HG02973 (cell line): ENCODE data around the gene TMEM63C.
"Not testable (repeated sequence)": the region's sequence is repeated elsewhere in the genome, so short reads cannot be mapped to it uniquely, and the experiment has no call there.

ENCODE experiments used
- ATAC-seq: cut with Tn5 transposase; IDR thresholded peaks from one replicate; pipeline ENCODE4 v1.9.1; 2021; ENCODE audit warnings: moderate library complexity; ENCODE audit not compliant: unreplicated experiment

The TMEM63C gene

DNA sequence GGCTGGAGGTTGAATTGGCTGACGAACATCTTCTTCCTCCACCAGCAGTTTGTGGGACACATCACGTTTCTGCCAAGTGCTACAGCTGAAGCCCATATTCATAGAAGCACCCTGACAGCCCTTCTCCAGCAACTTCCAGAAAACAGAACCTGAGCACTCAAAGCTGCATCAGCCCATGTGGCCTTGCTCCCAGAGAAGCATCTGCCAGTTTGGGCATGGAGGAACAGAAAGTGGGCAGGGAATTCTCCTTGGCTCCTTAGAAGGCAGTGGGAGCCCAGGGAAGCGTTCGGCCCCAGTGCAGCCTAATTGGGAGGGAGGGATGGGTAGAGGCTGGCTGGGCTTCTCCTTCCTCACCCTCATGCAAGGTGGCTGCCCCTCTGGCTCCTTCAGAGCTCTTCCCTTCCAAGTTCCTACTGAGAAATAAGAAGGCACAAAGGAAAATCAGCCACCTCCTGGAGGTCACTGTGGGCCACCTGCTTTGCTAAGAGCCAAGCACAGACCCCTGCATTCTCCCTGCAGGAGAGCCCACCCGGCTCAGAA, 93.5 kb downstream of the TMEM63C start:
- no peak for ATAC-seq

DNA sequence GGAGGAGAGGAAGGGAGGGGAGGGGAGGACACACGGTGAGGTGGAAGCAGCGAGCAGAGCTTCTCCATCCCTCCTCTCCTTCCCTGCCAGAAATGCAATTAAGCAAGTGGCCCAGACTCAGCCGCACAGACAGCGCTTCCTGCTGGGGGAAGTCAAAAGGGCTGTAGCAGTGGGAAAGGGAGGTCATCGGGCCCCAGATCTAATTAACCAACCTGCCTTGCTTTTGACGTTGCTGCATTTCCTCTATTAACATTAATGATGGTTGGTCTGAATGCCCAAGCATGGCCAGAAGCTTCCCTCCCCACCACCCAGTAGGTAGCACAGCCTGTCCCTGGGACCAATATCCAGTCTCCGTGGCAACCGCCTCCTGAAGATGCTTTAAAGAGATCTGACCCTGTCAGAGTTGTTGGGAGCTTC, 94.0 kb downstream of the TMEM63C start:
- no peak for ATAC-seq

DNA sequence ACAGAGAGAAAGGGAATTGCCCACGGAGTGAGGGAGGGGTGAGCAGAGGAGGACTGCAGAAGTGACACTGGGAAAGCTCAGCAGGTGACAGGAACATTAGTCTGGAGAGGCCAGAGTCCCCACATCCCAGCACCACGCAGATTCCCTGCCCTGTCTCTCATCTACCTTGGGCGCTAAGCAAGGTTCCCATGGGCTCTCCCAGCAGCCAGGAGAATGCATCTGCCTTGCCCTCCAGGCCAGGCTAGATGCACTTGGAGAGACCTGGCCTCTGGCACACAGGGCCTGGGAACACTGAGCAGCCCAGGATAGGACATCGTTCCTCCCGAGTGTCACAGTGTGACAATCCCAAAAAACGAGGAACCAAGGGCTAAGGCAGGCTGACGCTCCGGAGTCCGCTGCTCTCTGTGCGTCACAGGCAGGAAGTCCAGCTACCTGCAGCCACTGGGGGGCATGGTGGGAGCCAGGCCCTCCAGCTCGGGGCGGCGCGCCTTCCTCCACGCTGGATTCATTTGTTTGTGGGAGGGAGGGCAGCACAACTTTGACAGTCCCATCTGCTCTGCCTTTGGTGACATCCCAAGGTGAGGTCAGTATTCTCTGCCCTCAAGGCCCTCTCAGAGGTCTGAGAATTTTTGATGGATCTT, 94.8 kb downstream of the TMEM63C start:
- ATAC-seq: no peak

DNA sequence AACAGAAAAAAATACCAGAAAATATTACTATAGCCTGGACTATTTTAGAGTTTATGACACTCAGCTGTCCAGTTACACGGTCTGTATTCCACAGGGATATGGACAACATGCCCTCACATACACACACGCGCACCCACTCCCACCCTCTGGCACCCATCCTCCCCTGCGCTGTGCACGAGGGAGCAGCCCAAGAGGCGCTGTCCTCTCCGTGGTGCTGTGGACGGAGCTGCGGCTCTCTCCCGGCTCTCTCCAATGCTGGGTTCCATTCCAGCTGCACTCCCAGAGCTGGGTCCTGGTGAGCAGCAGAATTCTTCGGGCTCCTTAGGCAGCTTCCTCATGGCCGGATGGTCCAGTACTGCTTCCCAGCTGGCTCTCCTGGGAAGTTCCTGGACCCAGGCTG, 95.4 kb downstream of the TMEM63C start:
- no peak for ATAC-seq

DNA sequence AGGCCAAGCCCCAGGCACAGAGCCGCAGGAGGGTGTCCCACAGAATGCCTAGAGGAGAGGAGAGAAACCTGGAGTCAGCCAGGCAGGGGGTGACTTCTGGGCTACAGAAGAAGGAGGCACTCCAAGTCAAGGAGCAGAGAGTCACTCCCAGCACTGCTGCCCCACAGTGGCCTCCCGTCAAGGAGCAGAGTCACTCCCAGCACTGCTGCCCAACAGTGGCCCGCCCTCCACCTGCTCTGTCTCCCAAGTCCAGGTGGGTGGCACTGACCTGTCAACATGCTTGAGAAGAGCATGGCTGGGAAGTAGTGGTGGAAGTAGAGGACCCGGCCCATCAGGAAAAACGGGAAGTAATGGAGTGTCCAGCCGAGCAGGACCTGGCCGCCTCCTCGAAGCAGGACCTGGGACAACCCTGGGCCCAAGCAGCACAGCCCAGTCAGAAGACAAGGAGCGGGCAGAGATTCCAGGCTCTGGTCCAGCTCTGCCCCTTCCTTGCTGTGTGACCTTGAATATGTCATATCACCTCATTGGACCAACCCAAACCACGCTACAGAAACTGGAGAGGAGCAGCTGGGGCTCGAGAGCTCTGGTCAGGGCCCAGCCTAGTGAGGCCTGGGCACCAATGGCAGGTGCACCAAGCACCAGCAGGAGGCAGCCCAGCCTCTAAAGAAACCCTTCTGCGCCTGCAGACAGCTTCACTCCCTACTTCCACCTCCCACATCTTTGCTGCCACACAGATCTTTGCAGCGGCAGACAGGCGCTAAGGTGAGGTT, 97.0 kb downstream of the TMEM63C start:
- no peak for ATAC-seq

DNA sequence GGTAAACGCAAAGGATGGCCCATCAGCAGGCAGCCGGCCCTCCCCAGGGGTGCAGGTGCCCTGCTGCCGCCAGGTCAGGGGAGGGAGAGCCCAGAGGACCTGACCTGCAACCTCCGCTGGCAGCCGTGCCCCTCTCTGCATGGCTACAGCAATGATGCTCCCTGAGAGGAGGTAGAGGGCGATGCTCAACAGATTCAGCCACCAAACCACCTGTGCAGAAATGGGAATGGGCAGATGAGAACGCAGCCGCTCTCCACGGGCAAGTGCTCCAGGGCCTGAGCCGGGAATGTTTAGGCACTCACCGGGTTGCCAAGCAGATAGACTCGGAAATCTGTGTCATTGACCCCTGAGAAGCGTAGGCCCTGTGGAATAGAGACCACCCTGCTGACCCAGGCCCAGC, 98.1 kb downstream of the TMEM63C start:
- ATAC-seq: no peak

DNA sequence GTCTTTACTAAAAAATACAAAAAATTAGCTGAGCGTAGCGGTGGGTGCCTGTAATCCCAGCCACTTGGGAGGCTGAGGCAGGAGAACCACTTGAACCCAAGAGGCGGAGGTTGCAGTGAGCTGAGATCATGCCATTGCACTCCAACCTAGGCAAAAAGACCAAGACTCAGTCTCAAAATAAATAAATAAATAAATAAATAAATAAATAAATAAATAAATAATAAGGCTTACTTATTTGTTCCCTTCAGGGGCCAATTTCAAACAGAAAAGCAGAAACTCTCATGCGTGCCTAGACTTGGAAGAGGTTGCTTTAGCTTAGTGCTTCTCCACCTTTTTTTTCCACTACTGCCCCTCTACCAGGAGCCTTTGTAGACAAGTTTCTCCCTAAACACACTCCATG, 99.3 kb downstream of the TMEM63C start:
- ATAC-seq: not testable (repeated sequence)

DNA sequence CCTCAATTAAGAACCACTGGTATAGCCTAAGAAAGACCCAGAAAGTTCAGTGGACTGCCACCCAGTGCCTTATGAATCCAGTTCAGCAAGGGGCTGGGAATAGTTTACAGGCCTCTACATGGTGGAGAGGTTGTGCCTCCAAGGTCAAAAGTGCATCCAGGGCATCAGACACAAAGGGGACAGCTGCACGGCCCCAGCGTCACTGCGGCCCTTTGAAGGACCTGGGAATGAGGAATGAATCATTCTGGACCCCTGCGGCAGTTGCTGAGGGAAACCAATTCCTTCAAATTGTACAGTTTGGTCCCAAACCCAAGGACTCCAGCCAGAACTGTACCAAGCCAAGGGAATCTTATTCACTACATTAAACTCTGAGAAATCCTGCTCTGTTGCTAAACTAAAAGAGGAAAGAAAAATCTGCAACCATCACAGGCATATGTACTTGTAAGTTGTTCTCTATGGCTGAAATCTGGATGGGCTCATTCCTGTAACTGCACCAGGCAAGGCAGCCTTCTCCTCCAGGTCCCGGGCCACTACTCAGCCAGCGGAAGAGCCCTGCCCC, 100.3 kb downstream of the TMEM63C start:
- no peak for ATAC-seq

DNA sequence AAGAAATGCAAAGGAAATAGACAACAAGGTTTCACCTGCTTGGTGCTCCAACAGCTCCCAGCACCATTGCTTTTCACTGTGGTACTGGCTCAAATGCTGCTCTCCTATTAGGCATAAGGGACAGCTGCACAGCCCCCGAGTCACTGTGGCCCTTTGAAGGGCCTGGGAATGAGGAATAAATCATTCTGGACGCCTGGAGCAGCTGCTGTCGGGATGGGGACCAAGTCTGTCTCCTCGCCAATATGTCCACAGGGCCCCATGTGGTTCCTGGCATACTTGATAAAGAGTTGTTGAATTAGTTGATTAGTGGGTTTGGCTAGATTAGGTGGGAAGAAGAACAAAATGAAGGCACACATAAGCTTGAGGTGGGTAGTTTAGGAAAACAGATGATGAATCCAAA, 102.5 kb downstream of the TMEM63C start:
- ATAC-seq: no peak

DNA sequence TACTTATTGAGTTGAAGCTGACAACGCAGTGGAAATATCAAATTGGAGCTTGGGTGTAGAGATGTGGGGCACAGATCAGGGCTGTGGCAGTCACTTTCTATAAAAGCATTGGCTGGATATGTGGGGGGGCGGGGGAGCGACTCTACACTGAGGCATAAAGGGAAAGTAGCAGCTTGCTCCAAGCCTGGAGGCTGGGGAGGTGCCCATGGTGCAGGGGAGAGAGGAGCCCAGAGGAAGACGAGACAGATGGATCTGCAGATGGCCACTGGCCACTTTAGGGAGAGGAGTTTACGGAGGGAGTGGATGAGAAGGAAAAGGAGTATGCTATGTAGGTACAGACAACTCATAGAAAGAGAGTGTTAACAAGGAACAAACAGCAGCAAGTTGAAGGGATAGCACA, 102.9 kb downstream of the TMEM63C start:
- no peak for ATAC-seq

DNA sequence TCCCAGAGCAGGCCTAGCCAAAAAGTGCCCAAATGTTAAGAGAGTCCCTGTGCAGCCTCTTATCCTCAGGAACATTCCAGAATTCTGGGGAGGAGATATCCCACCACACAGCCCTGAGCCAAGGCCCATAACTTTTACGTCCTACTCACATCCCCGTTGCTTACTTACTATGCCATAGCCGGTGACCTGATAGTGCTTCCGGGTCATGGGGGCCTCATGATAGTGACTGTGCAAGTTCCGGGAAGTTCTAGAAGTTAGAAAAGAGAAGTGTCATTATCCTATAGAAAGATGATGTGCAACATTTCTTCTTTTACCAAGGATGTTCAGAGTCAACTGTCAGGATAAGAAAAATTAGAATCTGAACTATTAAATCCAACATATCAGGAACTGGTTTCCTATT, 105.0 kb downstream of the TMEM63C start:
- ATAC-seq: no peak

DNA sequence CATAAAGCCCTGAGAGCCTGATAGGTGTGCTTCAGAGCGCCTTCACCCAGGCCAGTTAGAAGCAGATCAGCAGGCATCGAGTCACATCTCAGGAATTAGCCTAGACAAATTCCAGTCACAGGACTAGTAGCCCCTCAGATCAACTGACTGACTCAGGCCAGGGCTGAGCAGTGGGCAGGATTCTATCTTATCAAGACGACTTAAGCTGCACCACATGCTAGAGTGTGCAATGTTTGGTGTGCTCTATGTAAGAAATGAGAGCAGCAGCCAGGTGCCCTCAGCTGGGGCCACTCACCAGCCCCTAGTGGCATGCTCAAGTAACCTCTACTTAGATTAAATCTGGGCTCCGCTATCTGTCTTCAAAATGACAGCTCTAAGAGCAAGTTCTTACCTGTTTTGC, 109.1 kb downstream of the TMEM63C start:
- ATAC-seq: no peak

DNA sequence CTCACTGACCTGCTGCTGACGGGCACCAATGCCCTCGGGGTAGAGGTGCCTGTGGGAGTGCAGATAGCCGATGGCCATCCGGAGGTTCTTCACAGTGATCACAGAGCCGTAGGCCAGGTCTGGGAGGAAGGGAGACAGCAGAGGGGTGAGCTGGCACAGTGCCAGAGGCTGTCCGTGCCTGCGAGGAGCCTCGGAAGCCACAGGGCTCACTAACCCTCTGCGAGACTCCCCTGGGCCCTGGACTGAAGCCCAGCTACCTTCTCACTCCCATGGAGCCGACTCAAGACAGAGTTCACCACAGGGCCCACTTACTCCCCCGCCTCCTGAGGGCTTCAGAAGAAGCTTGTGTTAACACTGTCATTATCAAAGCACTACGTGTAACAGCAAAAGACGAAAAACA, 114.6 kb downstream of the TMEM63C start:
- no peak for ATAC-seq

DNA sequence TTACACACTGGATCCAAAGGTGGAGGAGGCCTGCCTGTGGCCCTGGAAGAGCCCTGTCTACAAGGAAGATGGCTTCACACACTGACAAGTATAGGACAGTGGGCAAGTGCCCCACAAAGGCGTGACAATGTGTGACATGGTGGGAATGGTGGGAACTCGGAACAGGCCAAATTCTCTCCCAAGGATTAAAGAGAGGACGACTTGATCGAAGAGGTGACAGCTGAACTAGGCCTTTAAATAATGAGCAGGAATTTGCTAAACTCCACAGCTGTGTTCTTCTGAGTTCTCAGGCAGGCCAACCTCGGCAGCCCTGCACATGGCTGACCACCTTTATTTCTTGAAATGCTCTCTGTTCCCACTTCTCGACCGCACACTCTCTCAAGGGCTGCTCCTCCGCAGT, 115.3 kb downstream of the TMEM63C start:
- no peak for ATAC-seq

DNA sequence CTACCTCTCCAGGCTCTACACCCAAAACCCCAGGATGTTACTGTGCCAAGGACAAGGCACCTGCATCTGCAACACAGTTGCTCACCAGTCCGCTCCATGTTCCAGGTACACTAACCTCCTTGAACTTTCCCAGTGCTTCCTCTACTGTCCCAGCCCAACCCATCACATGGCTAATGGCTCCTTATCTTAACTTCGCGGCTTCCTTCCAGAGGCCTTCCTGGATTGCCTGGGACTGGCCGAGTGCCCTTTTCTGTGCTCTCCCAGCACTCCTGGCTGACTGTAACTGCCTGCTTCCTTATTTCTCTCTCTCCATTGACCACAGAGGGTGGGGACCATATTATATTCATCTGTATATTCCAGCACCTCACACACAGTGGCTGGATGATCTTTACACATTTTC, 118.2 kb downstream of the TMEM63C start:
- ATAC-seq: no peak

DNA sequence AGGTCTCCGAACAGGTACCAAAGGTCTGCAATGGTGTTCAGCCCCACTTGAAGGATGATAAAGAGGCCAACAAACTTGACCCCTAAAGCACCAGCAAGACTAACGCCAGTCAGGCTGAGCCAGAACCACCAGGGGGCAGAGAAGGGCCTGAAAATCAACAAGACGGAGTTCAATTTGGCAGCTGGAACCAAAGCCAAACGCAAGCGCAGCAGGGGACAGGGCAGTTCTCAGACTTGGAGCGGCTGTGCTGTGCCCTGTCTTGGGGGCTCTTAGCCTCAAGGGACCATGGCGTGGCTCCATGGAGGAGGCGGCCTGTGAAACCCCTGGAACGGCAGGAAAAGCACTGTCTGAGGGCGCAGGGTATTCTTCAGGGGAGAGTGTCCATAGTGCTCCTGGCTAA, 119.5 kb downstream of the TMEM63C start:
- ATAC-seq: no peak

DNA sequence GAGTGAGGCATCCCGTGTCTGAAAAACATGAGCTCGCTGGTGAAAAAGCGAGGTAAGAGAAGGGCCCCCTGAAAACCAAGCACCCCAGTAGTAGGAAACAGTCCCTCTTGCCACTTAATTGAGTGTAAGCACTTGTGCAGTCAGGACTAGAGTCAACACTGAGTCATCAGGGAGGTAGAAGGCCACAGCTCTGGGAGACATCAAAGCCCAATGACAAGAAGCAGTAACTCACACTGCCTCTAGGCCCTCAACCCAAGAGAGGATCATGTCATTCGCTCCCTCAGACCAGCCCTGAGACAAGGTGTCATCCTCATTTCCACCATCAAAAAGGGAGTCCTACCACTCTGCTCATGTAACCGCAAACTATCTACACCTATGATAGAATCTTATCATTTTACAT, 121.3 kb downstream of the TMEM63C start:
- ATAC-seq: no peak

DNA sequence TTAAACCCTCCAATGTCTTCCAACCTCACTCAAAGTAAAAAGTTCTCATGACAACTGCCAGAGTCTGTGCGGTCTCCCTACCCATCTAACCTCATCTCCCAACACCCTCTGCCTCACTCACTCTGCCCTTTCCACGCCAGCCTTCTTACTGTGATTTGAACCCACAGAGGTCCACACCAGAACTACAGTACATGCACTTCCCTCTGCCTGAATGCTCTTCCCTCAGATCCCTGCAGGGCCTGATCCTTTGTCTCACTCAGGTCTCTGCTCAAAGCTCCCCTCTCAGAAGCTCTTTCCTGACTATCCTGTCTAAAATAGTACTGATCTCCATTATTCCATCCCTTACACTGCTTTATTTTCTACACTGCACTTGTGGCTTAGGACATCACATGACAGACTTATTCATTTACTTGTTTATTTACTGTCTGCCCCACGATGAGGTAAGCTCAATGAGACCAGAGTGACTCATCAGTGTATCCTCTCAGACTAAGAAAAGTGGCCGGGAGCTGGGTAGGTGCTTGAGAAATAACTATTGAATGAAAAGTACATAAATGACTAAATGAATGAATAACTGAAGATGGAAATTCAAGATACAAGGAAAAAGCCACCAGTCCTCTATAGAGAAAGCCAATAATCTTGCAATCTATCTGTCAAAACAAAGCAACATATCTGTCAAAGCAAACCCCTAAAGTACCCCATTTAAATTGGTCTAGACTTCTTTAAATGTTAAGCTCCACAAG, 122.0 kb downstream of the TMEM63C start:
- ATAC-seq: no peak

DNA sequence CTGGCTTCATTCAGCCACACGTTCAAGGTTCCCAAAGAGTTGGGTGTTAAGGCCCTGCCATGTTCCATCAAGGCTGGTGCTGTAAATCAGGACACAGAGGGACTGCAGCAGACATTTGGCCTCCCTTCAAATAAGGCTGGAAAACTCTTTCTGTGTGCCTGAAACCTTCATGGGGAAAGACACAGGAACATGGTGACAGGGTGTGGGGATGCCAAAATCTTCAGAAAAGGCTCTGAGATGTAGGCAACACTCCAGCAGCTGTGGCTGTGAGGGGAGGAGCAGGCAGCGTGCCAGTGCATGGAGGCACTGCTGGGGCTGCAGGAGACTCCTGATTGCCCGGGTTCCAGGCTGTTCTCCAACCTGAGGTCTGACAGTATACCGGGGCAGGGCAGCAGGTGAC, 124.1 kb downstream of the TMEM63C start:
- ATAC-seq: no peak

DNA sequence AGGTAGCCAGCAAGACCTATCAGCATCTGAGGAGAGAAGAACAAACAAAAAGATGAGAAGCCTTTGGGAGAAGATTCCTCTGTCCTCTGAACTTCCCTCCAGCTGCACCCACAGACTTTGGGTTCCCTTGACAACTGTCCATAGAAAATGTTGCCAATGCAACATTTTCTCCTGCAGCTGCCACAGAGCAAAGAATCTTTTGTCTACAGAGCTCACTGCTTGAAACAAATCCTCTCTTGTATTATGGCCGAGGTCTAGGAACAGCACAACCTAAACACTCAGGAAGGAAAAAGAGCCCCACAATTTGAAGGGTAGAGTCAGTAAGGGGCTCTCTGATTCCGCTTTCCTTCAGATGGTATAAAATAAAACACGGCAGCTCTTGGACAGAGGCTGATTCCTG, 124.8 kb downstream of the TMEM63C start:
- ATAC-seq: no peak

DNA sequence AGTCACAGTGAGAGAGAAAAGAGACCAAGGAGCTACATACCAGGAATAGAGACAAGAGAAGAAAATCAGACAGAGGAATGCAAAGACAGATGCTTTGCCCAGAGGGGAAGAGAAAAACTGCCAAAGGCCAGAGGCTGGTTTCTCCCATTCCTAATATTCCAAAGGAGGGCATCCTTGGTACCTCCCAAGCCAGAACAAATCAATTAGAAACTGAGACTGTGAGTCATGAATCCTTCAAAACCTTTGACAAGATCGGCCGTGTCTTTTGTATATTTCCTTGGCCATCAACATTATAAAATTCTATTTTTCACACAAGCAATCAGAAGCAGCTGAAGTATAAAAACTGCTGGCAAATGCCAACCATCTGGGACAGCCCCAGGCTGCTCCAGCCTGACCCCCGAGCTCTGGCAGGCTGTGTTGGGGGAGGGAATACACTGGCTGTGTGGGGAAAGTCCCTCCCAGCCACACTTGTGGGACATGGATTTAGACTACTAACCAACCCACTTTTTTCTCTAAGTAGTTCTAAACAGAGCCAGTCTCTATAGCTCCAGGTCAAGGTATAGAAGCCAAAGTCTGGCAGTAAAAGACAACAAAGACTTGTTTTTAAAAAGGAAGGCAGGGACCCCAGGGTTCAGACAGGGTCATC, 125.4 kb downstream of the TMEM63C start:
- ATAC-seq: no peak
